Stimulated activated CD4-positive, alpha-beta T cell treated with anti-CD3 and anti-CD28 coated beads, Interleukin-1b, Interleukin-23, amount 100 ng/mL, for 4 hours (primary cell): ENCODE data around the gene MAP3K12.
"Not testable (repeated sequence)": the region's sequence is repeated elsewhere in the genome, so short reads cannot be mapped to it uniquely, and the experiment has no call there.

ENCODE experiments used
- DNase-seq, 2 donors: peaks; one replicate each; pipeline ENCODE4 v3.0.0-alpha.2; 2020; ENCODE audit warnings: low read depth in 2 of 2

MAP3K12 gene

DNA sequence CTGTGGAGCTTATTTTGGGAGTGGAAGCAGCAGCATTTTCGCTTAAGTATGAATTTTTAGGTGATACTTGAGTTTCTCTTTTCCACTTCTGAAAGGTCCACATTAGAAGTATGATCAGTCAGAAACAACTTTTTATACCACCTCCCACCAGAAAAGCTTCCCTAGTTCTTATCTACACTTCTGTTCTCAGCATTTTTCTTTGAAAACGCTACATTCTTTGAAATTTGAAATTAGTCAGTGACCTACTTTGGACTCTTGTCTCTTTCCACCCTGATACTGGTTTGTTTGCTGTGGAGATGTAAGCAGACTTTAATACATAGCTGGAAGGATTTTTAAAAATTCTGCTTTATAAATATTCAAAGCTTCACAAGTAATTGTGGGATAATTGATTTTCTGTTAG lies 25.2 kb downstream of the MAP3K12 start:
- no peak for DNase-seq

DNA sequence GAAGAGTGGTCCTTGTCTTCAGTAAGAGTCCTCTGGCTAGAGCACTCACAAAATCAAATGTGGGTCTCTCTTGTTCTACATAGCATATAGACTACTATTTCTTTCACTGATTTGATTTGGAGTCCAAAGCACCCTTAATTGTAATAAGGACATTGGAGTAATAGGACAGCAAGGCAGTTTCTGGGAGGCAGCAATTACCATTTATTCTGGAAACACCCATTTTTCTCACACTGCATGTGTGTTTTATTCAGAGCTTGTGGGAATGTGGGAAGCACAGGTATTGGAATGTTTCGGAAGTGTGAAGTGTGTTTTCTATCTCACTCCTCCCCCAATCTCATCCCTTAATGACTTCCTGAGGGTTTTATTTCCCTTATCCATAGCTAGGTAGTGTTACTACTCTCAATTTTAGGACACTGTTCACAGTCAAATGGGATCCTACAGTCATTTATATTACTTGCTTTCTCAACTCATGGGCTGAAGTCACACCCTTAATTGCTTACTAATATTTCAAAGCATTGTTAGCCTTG lies 27.1 kb downstream of the MAP3K12 start:
- DNase-seq: no peak

DNA sequence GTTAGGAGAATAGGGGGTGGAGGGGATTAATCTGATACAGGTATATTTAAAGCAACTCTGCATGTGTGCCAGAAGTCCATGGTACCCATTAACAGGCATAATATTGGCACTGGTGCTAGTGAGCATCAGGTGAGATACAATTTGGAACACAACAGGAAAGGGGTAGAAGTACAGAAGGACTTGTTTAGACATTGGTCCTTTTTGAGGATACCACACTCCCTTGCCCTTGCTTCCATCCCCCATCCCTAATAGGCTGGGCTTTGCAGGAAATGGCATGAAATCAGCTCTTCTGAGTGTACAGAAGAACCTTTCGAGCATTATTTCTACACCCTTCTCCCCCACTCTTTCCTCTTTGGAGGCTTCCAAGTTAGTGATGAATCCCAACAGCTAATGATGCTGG lies 31.0 kb downstream of the MAP3K12 start:
- no peak for DNase-seq

DNA sequence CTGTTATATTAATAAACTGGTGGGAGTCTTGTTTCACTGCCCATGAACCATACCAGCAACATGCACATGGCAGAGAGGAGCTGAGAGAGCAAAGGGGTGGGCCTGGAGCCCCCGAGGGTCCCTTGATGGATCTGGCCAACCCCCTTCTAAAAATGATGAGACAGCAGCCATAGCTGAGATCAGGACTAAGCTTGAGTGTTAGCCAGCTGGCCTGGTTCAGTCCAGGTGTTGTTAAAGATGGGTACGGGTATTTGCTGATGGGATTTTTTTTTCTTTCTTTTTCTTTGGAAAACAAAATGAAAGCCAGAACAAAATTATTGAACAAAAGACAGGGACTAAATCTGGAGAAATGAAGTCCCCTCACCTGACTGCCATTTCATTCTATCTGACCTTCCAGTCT lies 31.4 kb downstream of the MAP3K12 start:
- no peak for DNase-seq

DNA sequence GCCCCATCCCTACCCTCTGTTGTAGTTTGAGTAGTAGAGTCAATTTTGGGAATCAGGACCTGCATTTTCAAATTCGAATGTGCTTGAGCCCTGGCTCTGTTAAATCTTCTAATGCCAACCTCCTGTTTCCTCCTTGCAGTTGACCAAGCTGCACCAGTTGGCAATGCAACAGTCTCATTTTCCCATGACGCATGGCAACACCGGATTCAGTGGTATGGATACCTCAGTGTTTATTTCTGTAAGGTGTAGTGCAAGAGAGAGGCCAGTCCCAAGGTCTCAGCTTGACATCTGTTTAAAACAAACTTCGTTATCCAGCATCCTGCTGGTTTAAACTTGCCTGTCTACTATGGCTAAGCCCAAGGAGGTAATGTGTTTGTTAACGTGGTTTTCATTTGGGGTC lies 32.2 kb downstream of the MAP3K12 start:
- DNase-seq: no peak

DNA sequence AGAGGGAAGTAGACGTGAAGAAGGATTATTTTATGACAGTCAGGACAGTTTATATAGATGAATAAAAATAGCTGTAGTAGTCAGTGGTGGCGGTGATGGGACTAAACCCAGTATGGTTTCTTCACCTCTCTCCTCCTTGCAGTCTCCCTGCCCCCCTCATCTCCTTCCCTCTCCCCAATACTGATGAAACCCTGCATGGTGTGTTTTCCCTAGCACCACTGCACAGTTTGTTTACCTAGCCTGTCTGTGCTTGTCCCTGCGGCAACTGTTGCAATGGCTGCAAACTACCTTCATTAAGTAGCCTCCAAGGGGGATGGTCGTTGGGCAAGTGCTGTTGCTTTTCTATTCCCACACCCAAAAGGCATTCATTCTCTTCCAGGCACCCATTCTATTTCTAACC lies 32.6 kb downstream of the MAP3K12 start:
- DNase-seq: no peak

DNA sequence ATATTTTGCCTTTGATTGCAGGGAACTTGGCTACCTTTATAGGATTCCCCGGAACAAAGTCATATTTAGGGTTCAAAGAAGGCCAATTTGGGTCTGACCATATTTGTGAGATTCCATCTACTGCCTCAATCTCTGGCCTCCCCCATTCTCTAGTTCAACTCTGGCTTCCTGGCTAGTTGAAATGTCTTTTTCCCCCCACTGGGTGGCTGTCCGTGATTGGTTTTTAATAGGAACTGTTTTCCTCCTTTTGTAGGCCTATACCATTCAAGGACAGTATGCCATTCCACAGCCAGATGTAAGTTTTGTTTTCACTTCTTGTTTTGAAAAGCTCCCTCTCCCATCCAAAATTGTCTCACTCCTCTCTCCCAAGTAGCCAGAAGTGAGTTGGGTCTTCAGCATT lies 33.6 kb downstream of the MAP3K12 start:
- no peak for DNase-seq

DNA sequence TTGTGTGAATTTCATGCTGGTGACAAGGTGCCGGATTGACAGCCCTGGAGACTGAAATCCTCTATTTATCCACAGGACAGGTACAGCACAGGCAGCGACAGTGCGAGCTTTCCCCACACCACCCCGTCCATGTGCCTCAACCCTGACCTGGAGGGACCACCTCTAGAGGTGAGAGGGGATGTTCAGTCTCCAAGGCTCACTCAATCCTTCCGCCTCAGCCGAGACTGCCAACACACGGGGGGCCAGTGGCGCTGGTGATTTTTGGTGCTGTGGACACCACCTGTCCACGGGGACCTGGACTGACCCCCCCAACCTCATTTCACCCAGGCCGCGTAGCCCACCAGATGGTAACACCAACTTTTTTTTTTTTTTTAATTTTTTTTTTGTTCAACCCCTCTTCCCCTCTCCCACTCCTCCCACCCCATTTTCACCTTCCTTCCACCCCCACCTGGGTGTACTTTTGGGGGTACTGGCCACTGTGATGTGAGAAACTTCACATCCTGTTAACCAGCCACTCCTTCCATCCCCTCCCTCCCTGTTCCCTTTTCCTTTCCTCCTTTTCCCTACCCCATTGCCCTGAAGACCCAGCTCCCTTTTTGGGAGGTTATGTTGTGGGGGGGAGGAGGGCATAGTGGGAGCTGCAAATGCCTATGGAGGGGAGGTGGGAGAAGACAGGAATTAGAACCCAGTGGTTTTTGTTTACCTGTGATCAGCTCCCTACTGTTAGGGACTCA lies 34.4 kb downstream of the MAP3K12 start:
- DNase-seq: no peak

DNA sequence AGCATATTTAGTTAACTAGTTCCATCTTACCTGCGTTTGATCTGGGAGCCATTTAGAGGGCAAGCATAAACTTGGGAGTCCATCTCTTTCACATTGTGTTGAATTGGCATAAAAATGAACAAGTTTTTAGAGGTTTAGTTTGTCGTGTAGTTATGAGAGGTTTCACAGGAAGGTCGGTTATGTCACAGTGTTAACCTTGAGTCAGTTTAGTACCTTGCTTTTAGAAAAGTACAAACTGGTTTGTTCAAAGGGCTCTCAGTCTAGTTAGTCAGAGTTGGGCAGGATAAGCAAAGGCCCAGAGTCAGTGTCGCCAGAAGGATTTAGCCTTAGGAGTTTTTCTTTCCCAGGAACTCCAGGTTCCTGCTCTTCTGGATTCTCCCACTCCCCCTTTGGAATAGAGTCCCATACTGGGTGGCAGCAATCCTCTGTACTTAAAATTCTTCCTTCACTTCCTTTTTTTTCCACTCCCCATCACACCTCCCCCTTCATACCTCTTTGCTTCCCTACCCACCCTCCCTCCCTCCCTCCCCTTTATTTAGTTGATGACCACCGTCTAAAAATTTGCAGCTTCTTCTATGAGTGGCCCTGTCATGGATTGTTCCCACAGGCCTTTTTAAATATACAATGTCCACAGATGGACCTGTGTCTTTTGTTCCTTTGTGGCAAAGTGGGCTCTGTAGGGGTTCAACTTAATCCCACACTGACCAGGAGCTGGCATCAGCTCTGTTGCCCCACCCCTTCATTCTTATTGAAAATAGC lies 35.3 kb downstream of the MAP3K12 start:
- DNase-seq: no peak

DNA sequence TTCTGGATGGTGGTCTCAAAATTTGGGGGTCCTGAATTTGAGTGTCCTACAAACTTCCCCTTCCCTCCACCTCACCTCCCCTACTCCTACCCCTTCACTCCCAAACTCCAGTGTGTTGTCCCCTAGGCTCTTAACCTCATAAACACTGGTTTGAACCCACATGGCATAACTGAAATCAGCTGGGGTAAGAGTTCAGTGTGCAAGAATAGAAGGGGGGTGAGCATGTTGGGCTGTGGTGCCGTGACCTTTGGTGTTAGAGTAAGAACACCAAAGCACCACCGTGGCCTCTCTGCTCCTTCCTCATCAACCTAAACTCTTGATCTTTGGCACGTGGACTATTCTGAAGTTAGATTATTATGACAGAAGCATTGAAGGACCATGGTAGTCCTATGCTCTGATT lies 36.3 kb downstream of the MAP3K12 start:
- DNase-seq: no peak

DNA sequence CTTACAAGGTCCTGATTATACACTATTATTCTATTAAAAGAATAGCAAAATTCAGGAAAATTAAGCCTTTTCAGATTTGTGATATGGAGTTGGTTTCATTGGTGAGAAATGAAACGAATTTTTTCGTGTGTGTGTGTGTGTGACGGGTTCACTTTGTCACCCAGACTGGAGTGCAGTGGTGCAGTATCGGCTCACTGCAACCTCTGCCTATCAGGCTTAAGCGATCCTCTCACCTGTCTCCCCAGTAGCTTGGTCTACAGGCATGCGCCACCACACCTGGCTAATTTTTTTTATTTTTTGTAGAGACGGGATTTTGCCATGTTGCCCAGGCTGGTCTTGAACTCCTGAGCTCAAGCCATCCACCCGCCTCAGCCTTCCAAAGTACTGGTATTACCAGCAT lies 37.7 kb downstream of the MAP3K12 start:
- DNase-seq: no peak

DNA sequence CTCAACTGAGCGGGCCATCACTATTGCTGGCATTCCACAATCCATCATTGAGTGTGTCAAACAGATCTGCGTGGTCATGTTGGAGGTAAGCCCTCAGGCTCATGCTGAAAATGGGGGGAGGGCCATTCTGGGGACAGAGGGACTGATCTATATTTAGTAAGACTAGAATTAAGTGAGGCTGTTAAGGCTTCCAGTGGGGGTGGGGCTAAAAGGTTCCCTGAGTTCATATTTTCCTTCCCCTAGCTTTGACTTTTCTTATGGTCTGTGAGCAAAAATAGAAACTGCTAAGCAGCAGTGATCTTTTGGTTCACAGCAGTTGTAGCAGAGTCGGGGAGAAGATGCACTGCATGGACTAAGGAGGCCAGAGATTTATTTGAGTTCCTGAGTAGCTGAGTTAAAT lies 38.2 kb downstream of the MAP3K12 start:
- DNase-seq: no peak

DNA sequence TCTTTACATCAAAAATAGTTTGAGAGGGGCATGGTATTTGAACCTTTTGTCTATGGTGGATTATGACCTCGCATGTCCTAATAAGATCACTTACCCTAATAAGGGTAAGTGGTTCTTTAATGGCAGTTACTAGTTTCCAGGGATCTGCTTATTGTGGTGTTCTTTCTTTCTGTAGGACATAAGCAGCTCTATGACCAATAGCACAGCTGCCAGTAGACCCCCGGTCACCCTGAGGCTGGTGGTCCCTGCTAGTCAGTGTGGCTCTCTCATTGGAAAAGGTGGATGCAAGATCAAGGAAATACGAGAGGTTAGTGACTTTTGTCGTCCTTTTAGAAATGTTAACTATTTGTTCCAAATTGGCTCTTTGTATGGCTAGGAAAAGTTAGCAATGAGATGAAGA lies 40.2 kb downstream of the MAP3K12 start:
- DNase-seq: no peak

DNA sequence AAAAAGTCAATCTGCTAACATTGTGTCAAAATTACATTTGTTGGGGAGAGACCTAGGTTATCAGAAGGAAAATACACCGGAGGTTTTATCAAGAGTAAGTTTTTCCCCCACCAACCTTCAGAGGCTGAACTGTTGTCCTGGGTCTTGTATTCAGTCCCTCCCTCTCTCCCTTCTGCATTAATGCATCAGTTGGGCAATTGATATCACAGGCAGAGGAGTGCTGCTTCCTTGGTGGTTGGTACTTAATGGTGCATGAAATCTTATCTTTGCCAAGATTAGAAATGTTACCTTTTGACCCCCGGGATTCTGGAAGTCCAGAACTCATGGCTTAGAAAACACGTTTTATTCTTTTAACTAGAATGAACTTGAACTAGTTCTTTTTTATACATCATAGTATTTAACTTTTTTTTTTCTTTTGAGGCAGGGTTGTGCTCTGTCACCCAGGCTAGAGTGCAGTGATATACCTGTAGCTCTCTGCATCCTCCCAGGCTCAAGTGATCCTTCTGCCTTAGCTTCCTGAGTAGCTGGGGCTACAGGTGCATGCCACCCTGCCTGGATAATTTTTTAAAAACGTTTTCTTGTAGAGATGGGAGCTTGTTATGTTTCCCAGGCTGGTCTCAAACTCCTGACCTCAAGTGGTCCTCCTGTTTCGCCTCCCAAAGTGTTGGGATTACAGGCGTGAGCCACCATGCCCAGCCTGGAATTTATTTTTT lies 42.4 kb downstream of the MAP3K12 start:
- DNase-seq: no peak

DNA sequence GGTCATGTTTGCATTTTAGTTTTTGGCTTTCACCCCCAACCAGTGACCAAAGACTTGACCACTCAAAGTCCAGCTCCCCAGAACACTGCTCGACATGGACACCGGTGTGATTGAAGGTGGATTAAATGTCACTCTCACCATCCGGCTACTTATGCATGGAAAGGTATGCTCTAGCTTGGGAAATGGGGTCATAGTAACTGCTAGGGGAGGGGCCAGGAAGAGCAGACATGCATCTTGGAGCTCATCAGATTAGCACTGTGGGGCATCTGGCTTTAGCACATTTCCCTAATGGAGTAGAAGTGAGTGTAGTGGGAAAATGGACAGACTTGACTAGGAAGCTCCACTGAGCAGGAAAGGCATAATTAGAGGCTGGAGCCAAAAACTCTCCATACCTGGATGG lies 44.6 kb downstream of the MAP3K12 start:
- no peak for DNase-seq

DNA sequence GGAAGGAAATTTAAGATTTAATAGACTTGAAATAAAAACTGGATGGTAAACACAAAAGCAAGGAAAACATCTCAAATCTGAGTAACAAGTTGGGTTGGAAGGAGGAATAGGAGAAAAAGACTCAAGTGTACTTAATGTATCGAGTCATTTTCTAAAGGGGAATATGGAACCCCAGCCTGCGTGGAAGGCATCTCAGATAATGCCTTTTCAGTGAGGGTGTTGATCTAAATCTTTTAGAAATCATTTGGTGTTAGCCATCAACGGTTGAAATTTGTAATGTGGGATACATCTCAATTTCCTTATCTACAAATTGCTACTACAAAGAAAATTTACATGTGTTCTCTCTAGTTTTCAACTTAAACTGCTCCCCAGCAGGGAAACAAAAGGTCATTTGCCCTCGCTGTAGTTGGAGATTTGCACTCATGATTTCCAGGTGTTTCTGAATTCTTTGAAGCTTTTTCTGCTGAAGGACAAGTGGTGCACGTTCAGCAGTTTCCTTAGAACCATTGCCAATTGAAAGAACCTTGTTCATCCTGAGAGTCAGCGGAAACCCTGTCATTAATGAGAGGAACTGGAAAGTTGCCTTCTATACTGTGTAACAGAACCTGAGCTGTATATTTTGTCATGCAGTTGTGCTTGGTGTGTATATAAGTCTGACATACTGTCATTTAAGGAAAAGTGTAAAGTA lies 45.2 kb downstream of the MAP3K12 start:
- DNase-seq: no peak

DNA sequence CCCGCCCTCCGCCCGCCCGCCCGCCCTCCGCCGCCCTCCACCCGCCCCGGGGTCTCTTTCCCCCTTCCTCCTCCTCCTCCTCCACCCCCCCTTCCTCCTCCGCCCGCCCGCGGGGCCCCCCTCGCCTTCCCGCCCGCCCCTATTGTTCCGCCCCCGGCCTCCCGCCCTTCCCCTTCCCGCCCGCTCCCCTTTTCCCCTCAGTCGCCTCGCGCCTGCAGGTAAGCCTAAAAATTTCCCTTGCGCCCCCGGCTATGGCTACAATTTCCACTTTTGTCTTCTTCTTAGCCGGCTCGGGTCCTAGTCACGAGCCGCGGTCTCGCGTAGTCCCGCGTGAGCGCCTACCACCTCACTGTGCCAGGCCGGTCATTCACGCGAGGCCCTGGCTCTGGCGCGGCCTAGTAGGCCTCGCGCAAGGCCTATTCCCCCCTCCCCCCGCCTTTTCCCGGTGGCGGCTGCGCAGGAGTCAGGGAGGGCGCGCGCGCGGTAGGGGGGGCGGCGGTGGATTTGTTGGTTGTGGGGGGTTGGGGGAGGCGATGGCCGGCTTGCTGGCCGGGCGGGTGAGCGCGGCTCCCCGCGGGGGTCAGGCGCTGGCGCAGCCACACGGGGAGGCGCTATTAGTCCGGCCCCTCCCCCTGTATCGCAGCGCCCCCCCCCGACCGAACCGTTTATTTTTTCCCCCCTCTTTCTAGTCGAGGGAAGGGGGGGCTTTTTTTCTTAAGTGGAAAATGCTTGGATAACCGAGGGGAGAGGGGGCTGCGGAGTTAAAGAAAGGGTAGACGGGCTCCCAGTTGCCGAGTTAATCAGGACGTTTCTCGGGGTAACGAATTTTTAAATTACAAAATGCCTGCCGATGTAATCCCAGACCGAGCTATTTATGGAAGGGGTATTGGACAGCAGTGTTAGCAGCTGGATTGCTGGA lies 46.8 kb downstream of the MAP3K12 start:
- DNase-seq: peak; percentile 64 to 69

DNA sequence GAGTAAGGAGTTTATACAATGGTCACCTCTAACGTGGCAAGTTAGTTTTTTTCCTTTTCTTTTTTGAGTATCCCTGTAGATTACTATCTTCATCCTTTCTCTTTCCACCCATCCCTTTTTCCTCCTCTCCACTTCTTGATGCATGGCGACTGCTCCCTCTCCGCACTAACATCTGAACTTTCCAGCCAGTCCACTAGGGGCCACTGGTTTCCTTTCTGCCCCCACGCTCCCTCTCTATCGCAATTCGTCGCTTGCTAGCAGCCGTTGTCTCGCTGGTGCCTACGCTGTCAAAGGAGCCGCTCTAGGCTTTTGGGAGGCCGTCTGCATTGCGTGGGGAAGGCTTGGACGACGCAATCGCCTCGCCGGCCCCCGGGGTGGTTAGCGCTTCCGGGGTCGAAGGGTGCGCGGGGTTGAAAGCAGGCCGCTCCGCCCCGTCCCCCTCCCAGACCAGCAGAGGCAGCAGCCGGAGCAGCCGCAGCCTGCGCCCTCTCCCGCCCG lies 47.5 kb downstream of the MAP3K12 start, which contains the start of gene PCBP2:
TSS of gene PCBP2 (plus strand) at position 442 of the 498 bp plus-strand sequence. CDS start 2,699 bp downstream, outside the sequence.
- DNase-seq: peak; percentile 92 to 93

DNA sequence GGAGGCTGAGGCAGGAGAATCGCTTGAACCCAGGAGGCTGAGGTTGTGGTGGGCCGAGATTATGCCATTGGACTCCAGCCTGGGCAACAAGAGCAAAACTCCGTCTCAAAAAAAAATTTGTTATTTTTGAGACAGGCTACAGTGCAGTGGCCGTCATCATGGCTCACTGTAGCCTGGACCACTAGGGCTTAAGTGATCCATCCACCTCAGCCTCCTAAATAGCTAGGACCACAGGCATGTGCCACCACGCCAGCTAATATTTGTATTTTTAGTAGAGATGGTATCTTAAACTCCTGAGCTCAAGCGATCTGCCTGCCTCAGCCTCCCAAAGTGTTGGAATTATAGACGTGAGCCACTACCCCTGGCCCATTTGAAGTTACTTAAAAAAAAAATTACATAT lies 48.3 kb downstream of the MAP3K12 start:
- DNase-seq: no peak

DNA sequence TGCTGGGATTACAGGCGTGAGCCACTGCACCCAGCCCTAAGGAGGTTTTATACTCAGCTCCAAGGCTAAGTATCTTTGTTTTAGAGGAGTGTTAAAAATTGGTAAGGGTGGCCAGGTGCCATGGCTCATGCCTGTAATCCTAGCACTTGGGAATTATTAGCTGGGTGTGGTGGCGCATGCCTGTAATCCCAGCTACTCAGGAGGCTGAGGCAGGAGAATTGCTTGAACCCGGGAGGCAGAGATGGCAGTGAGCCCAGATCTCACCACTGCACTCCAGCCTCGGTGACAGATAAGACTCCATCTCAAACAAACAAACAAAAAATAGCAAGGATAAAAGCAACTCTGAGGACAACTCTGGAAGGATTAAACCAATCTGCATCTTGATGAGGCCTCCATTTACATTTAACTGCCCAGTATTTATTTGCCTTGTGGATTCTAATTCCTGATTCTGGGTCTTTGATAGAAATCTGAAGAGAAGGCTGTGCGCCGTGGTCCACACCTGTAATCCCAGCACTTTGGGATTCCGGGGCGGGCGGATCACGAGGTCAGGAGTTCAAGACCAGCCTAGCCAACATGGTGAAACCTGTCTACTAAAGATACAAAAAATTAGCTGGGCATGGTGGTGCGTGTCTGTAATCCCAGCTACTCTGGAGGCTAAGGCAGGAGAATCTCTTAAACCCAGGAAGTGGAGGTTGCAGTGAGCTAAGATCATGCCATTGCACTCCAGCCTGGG lies 54.5 kb downstream of the MAP3K12 start:
- not testable (repeated sequence) for DNase-seq
